GM18499 (cell line): ENCODE results near the gene SYNGR4.

Experiments used
- ATAC-seq: cut with Tn5 transposase; IDR thresholded peaks from one replicate; pipeline ENCODE4 v1.9.1; 2021; ENCODE audit warnings: moderate number of reproducible peaks; ENCODE audit not compliant: insufficient read depth, unreplicated experiment

The SYNGR4 gene

GRCh38 chr19:48394331-48395169 lies 30.4 kb downstream of the SYNGR4 start:
- no peak for ATAC-seq

- no peak for ATAC-seq
These were observed 30.9 kb downstream of the SYNGR4 start for GRCh38 chr19:48395170-48395455.

GRCh38 chr19:48395499-48395898 lies 31.3 kb downstream of the SYNGR4 start:
- ATAC-seq = no peak

GRCh38 chr19:48396016-48396823 lies 32.1 kb downstream of the SYNGR4 start:
- no peak for ATAC-seq

GRCh38 chr19:48396824-48397176 lies 32.6 kb downstream of the SYNGR4 start:
- no peak for ATAC-seq

GRCh38 chr19:48397263-48398101 lies 33.3 kb downstream of the SYNGR4 start:
- no peak for ATAC-seq

- no peak for ATAC-seq
These were observed 33.9 kb downstream of the SYNGR4 start for GRCh38 chr19:48398102-48398374.

GRCh38 chr19:48398375-48399235 lies 34.4 kb downstream of the SYNGR4 start:
- ATAC-seq = no peak

GRCh38 chr19:48400018-48400742 lies 36.0 kb downstream of the SYNGR4 start:
- ATAC-seq = no peak

GRCh38 chr19:48401287-48401686 lies 37.1 kb downstream of the SYNGR4 start:
- no peak for ATAC-seq

- ATAC-seq = no peak
These were observed 39.4 kb downstream of the SYNGR4 start for GRCh38 chr19:48403606-48404005.

GRCh38 chr19:48405010-48405659 lies 41.0 kb downstream of the SYNGR4 start:
- ATAC-seq = no peak

- no peak for ATAC-seq
These were observed 41.7 kb downstream of the SYNGR4 start for GRCh38 chr19:48405850-48406249.

- ATAC-seq = no peak
These were observed 49.9 kb downstream of the SYNGR4 start for GRCh38 chr19:48413879-48414587.

GRCh38 chr19:48415395-48415794 lies 51.2 kb downstream of the SYNGR4 start:
- ATAC-seq = no peak

- no peak for ATAC-seq
These were observed 51.6 kb downstream of the SYNGR4 start for GRCh38 chr19:48415806-48416221.

GRCh38 chr19:48417421-48417820 lies 53.3 kb downstream of the SYNGR4 start:
- no peak for ATAC-seq

GRCh38 chr19:48418317-48419064 lies 54.3 kb downstream of the SYNGR4 start:
- ATAC-seq = no peak
